ENCODE measurements around the gene CORO2A.

- no peak for TF ChIP-seq CTCF (IDR thresholded peaks at IDR 0.05)
- TF ChIP-seq POLR2AphosphoS5 (IDR thresholded peaks at IDR 0.05; ENCODE audit: insufficient read depth in 1 of 2, low read depth in 1 of 2), result no peak
- no peak for TF ChIP-seq POLR2A (IDR thresholded peaks at IDR 0.05)
Observed at GRCh38 chr9:98230789-98231188, 38.4 kb upstream of the CORO2A start.

All from vagina (tissue), 2 donors.